Measurements from ENCODE around the gene TADA2B.

DNA sequence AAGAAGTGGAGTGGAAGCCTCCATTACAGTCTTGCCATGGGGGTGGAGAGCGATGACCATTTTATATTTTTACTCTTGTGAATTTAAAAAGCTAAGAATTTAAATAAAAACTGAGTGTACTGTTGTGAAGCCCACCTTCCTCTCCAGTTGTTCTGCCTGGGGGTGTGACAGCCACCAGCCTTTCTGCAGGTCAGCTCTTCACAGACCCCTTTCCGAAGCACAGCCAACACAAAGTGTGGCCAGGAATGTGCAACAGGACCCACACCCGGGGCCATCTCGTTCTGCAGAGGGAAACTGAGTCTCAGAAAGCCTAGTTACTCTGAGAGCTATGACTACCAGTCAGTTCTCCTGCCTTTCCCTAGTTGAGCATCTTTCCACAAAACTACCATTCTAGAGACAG lies 23.3 kb downstream of the TADA2B start:
- TF ChIP-seq POLR2AphosphoS5 (IDR thresholded peaks at IDR 0.05) (no peak), CTCF (IDR thresholded peaks at IDR 0.05) (no peak), POLR2A (IDR thresholded peaks at IDR 0.05) (no peak)

Data from upper lobe of left lung (tissue), 4 donors.